GM20000 (cell line): ENCODE data around the gene TPCN1.

ENCODE experiments used
- DNase-seq: peaks from one replicate; pipeline ENCODE4 v3.0.0; 2012; ENCODE audit warnings: low spot score
- CTCF ChIP-seq: IDR thresholded peaks from 2 replicates; pipeline ENCODE4 v1.5.1; 2012; ENCODE audit warnings: mild to moderate bottlenecking, control low read depth; ENCODE audit errors: extremely low read depth, missing control alignments

Gene TPCN1

GRCh38 chr12:113330505-113330904, 109.2 kb downstream of the TPCN1 start:
- DNase-seq = no peak
- no peak for TF ChIP-seq CTCF

GRCh38 chr12:113332688-113333417, 111.6 kb downstream of the TPCN1 start:
- TF ChIP-seq CTCF = no peak
- no peak for DNase-seq

- no peak for DNase-seq
- TF ChIP-seq CTCF = no peak
Observed at GRCh38 chr12:113333418-113333750, 112.1 kb downstream of the TPCN1 start.

- no peak for TF ChIP-seq CTCF
- no peak for DNase-seq
Observed at GRCh38 chr12:113333877-113334785, 112.9 kb downstream of the TPCN1 start.

- no peak for TF ChIP-seq CTCF
- DNase-seq = peak; percentile 95
Observed at GRCh38 chr12:113334786-113335539, 113.7 kb downstream of the TPCN1 start, which contains the start of gene SLC8B1. Gene SLC8B1 (minus strand): TSS chr12:113335109. CDS start chr12:113332878, 2,231 bp downstream.

- DNase-seq = no peak
- no peak for TF ChIP-seq CTCF
Observed at GRCh38 chr12:113339540-113339939, 118.3 kb downstream of the TPCN1 start.
